Astrocyte (in vitro differentiated cells and primary cell): ENCODE data around the gene HLA-F. TPM values are rescaled to one million over a fixed set of nuclear protein-coding genes. Genes with fewer than 3 reads are reported as not detected.

Experiments used
- DNase-seq: peaks from one replicate; pipeline ENCODE4 v3.0.0-alpha.2; 2010; ENCODE audit warnings: low read depth
- FAIRE-seq: peaks from 2 replicates; lab custom pipeline; 2011; peaks lifted over from hg19 to GRCh38; lab: Jason Lieb, UNC
- H2AFZ ChIP-seq: 2 replicates; pipeline ENCODE4 v1.6.0; 2012; ENCODE audit warnings: low read depth, low read length, inconsistent platforms
- H3K27ac ChIP-seq: 2 replicates; pipeline ENCODE4 v1.5.1; 2011; ENCODE audit warnings: low read depth, low read length, inconsistent platforms
- H3K27me3 ChIP-seq: 2 replicates; pipeline ENCODE4 v1.6.0; 2011; ENCODE audit warnings: low read length, inconsistent platforms; ENCODE audit not compliant: insufficient read depth
- H3K36me3 ChIP-seq: 2 replicates; pipeline ENCODE4 v1.5.1; 2011; ENCODE audit warnings: low read length, inconsistent platforms; ENCODE audit not compliant: insufficient read depth
- H3K4me1 ChIP-seq: 2 replicates; pipeline ENCODE4 v1.5.1; 2011; ENCODE audit warnings: low read length, inconsistent platforms; ENCODE audit not compliant: insufficient read depth
- H3K4me2 ChIP-seq: 2 replicates; pipeline ENCODE4 v1.6.0; 2012; ENCODE audit warnings: low read length, inconsistent platforms
- H3K4me3 ChIP-seq: 2 replicates; pipeline ENCODE4 v1.5.1; 2011; ENCODE audit warnings: low read depth, mild to moderate bottlenecking, low read length, inconsistent platforms; ENCODE audit not compliant: insufficient read depth
- H3K79me2 ChIP-seq: 2 replicates; pipeline ENCODE4 v1.6.0; 2012; ENCODE audit warnings: mild to moderate bottlenecking, low read length, inconsistent platforms; ENCODE audit not compliant: insufficient read depth
- H3K9ac ChIP-seq: 2 replicates; pipeline ENCODE4 v1.6.0; 2012; ENCODE audit warnings: mild to moderate bottlenecking, low read length, inconsistent platforms
- H3K9me3 ChIP-seq: 2 replicates; pipeline ENCODE4 v1.5.1; 2012; ENCODE audit warnings: low read depth, mild to moderate bottlenecking, low read length, inconsistent platforms; ENCODE audit not compliant: insufficient read depth
- H4K20me1 ChIP-seq: 2 replicates; pipeline ENCODE4 v1.6.0; 2012; ENCODE audit warnings: low read length, inconsistent platforms; ENCODE audit not compliant: insufficient read depth
- H3K27ac Mint-ChIP-seq: one replicate; pipeline ENCODE4 v1.8.0; 2021; ENCODE audit warnings: mild to moderate bottlenecking, mixed read lengths; ENCODE audit not compliant: unreplicated experiment
- H3K27me3 Mint-ChIP-seq: one replicate; pipeline ENCODE4 v1.8.0; 2021; ENCODE audit warnings: low read depth, mixed read lengths; ENCODE audit not compliant: unreplicated experiment
- H3K36me3 Mint-ChIP-seq: one replicate; pipeline ENCODE4 v1.8.0; 2021; ENCODE audit warnings: low read depth, mixed read lengths; ENCODE audit not compliant: unreplicated experiment
- H3K4me1 Mint-ChIP-seq: one replicate; pipeline ENCODE4 v1.8.0; 2021; ENCODE audit warnings: low read depth, mixed read lengths; ENCODE audit not compliant: unreplicated experiment
- H3K4me3 Mint-ChIP-seq: one replicate; pipeline ENCODE4 v1.8.0; 2021; ENCODE audit warnings: mild to moderate bottlenecking, moderate library complexity, mixed read lengths; ENCODE audit not compliant: unreplicated experiment
- H3K9me3 Mint-ChIP-seq: one replicate; pipeline ENCODE4 v1.8.0; 2021; ENCODE audit warnings: mild to moderate bottlenecking, mixed read lengths; ENCODE audit not compliant: unreplicated experiment
- EZH2 ChIP-seq: IDR thresholded peaks from 2 replicates; pipeline ENCODE4 v1.6.1; 2012; ENCODE audit warnings: mild to moderate bottlenecking, low read length, inconsistent platforms; ENCODE audit not compliant: insufficient read depth
- total RNA-seq: library from RNA; stranded (reverse); gene quantifications from 2 replicates; pipeline ENCODE4 v1.2.1, GENCODE V29; 2021
- TF ChIP-seq, protein P1 (sequence below): IDR thresholded peaks from 2 replicates; pipeline ENCODE4 v1.5.1; 2011; ENCODE audit warnings: low read depth, mild to moderate bottlenecking, inconsistent platforms, low read length, moderate library complexity; ENCODE audit not compliant: insufficient read depth

HLA-F gene
- total RNA-seq, 1 donor from 2014 or later: 7.4 TPM

DNA sequence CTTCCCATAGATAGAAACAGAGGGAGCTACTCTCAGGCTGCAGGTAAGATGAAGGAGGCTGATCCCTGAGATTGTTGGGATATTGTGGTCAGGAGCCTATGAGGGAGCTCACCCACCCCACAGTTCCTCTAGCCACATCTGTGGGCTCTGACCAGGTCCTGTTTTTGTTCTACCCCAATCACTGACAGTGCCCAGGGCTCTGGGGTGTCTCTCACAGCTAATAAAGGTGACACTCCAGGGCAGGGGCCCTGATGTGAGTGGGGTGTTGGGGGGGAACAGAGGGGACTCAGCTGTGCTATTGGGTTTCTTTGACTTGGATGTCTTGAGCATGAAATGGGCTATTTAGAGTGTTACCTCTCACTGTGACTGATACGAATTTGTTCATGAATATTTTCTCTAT, 2.8 kb downstream of the HLA-F start:
- H3K9ac ChIP-seq: no peak overlapping the region

GRCh38 chr6:29726571-29727194, 3.4 kb downstream of the HLA-F start:
- Mint-ChIP-seq H3K9me3 (peaks cover 18% of the 10 kb centered on the region), H3K27ac (no peak overlapping the region), H3K4me3 (no peak overlapping the region), H3K36me3 (peaks cover 9% of the 10 kb centered on the region), H3K4me1 (no peaks in the 10 kb centered on the region), H3K27me3 (peaks cover 71% of the 10 kb centered on the region)
- Histone ChIP-seq H3K4me1 (no peaks in the 10 kb centered on the region), H3K4me2 (no peak overlapping the region), H4K20me1 (no peaks in the 10 kb centered on the region), H3K27ac (no peak overlapping the region), H3K79me2 (no peaks in the 10 kb centered on the region), H3K27me3 (peaks cover 3% of the 10 kb centered on the region), H3K9me3 (no peaks in the 10 kb centered on the region), H2AFZ (no peak overlapping the region), H3K36me3 (no peaks in the 10 kb centered on the region), H3K4me3 (no peak overlapping the region), H3K9ac (no peak overlapping the region)
- DNase-seq (no peak), FAIRE-seq (no peak)
- no peak for TF ChIP-seq EZH2
- TF ChIP-seq, protein P1, sequence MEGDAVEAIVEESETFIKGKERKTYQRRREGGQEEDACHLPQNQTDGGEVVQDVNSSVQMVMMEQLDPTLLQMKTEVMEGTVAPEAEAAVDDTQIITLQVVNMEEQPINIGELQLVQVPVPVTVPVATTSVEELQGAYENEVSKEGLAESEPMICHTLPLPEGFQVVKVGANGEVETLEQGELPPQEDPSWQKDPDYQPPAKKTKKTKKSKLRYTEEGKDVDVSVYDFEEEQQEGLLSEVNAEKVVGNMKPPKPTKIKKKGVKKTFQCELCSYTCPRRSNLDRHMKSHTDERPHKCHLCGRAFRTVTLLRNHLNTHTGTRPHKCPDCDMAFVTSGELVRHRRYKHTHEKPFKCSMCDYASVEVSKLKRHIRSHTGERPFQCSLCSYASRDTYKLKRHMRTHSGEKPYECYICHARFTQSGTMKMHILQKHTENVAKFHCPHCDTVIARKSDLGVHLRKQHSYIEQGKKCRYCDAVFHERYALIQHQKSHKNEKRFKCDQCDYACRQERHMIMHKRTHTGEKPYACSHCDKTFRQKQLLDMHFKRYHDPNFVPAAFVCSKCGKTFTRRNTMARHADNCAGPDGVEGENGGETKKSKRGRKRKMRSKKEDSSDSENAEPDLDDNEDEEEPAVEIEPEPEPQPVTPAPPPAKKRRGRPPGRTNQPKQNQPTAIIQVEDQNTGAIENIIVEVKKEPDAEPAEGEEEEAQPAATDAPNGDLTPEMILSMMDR: no peak

More for the DNA sequence above, 2.8 kb downstream of the HLA-F start:
- H3K4me1 Mint-ChIP-seq: no peaks in the 10 kb centered on the region
- DNase-seq (no peak), FAIRE-seq (no peak)
- Histone ChIP-seq H3K4me2 (no peak overlapping the region), H3K36me3 (no peaks in the 10 kb centered on the region), H3K4me3 (no peak overlapping the region), H2AFZ (no peak overlapping the region), H3K27ac (no peak overlapping the region), H3K9me3 (no peaks in the 10 kb centered on the region), H3K79me2 (no peaks in the 10 kb centered on the region), H4K20me1 (no peaks in the 10 kb centered on the region), H3K27me3 (peaks cover 8% of the 10 kb centered on the region), H3K4me1 (no peaks in the 10 kb centered on the region)
- H3K9me3 Mint-ChIP-seq: peaks cover 18% of the 10 kb centered on the region
- H3K27ac Mint-ChIP-seq: no peak overlapping the region
- peaks cover 9% of the 10 kb centered on the region for H3K36me3 Mint-ChIP-seq
- peaks cover 72% of the 10 kb centered on the region for H3K27me3 Mint-ChIP-seq
- H3K4me3 Mint-ChIP-seq: no peak overlapping the region
- TF ChIP-seq EZH2: no peak
- TF ChIP-seq, protein P1: no peak

GRCh38 chr6:29727637-29728036, 4.4 kb downstream of the HLA-F start:
- no peaks in the 10 kb centered on the region for H4K20me1 ChIP-seq
- DNase-seq (no peak), FAIRE-seq (no peak)
- no peak overlapping the region for H2AFZ ChIP-seq
- H3K4me2 ChIP-seq: no peak overlapping the region
- Mint-ChIP-seq H3K27me3 (peaks cover 64% of the 10 kb centered on the region), H3K9me3 (peaks cover 15% of the 10 kb centered on the region), H3K27ac (no peak overlapping the region), H3K4me1 (no peaks in the 10 kb centered on the region), H3K36me3 (peaks cover 9% of the 10 kb centered on the region), H3K4me3 (no peak overlapping the region)
- H3K9ac ChIP-seq: no peak overlapping the region
- H3K27ac ChIP-seq: no peak overlapping the region
- H3K79me2 ChIP-seq: no peaks in the 10 kb centered on the region
- TF ChIP-seq EZH2: no peak
- TF ChIP-seq, protein P1: no peak
- no peaks in the 10 kb centered on the region for H3K36me3 ChIP-seq
- peaks cover 2% of the 10 kb centered on the region for H3K27me3 ChIP-seq
- H3K9me3 ChIP-seq: no peaks in the 10 kb centered on the region
- no peak overlapping the region for H3K4me3 ChIP-seq
- H3K4me1 ChIP-seq: no peaks in the 10 kb centered on the region
